ENCODE measurements around the gene SIGLEC12.
A peak's percentile ranks its signal among the peaks of the same experiment; 100 is the strongest.

Gene SIGLEC12

DNA sequence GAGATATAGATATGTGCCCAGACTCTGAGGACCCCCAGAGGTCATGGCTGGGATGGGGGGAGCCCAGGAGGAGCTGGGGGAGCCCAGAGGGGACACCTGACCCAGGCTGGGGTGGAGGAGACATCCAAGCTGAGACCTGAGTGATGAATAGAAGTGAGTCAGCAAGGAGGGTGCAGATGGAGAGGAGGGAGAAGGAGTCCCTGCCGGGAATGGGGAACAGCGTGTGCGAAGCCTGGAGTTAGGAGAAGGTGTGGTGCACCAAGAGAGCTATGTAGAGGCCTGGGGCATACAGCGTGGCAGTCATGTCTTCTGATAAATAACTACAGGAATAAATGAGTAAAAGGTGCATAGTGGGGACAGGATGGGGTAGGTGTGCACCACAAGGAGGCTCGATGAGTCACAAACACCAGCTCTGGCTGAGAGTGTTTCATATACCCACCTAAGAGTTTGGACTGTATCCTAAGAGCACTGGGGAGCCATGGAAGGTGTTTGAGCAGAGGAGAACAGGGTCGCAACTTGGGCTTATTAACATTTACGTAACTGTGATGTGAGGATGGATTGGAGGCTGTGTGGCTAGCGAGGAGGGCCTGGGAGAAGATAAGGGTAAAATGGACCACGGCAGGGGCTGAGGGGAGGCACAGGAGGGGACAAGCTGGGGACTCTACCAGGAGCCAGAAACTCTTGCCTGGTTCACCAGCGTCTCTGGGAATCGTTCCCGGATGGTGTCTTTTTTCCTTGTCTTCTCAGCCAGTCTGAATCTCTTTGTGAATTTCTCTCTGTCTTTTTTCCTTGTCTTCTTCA, 21.9 kb downstream of the SIGLEC12 start:
- no peak overlapping the region for H3K27ac ChIP-seq (ENCODE audit: low read length)
- no peak for DNase-seq (ENCODE audit: low read depth, low spot score)
- WGBS (ENCODE audit: insufficient coverage, insufficient read length), result no CpG with 5 or more reads among the region's 12 CpGs
- no peaks in the 10 kb centered on the region for H3K9me3 ChIP-seq (ENCODE audit: control insufficient read depth, insufficient read depth, low read length)
- H3K4me1 ChIP-seq (ENCODE audit: control insufficient read depth, insufficient read depth, low read length), result no peaks in the 10 kb centered on the region
- no peak overlapping the region for H3K4me3 ChIP-seq (ENCODE audit: low read length)
- H3K27me3 ChIP-seq (ENCODE audit: control insufficient read depth, insufficient read depth, low read length), result no peaks in the 10 kb centered on the region
- H3K36me3 ChIP-seq (ENCODE audit: control insufficient read depth, insufficient read depth, low read length), result no peaks in the 10 kb centered on the region

DNA sequence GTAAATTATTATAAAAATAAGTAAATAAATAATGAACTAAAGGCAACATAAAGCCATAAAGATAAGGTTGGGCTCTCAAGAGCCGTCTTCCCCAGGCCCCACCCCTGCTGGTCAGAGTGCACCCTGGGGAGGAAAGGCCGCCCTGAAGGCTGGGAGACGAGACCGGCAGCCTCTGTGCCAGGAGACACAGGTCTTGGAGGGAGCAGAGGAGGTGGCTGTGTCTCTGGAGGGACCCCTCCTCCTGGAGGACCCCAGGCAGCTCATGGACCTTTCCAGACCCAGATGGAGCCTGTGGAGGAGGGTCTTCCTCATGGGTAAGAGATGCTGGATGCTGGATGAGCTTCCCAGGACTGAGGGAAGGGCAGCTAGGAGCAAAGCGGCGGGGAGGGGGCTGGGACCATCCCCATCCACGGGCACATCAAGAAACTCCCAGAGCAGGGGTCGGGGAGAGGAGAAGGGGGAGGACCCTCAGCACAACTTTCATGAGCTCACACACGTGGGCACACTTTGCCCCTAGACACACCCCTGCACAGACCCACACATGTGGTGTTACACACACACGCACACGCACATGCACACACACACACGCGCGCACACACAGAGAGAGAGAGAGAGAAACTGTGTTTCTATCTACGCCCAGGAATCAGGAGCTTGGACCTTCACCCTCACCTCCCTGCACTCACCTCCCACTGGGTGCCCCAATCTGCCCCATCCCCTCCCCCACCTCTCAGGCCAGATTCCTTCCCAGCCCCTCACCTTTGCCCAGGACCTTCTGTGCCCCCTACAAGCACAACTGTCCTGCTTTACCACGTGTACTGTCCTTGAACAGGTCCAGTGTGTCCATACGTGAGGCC, 23.0 kb downstream of the SIGLEC12 start, which contains the start of gene CEACAM18:
TSS of gene CEACAM18 (plus strand) at position 159 of the 854 bp plus-strand sequence.
- no CpG with 5 or more reads among the region's 17 CpGs for whole genome bisulfite sequencing (ENCODE audit: insufficient coverage, insufficient read length)
- DNase-seq (ENCODE audit: low read depth, low spot score), result no peak
- Histone ChIP-seq H3K27ac (ENCODE audit: low read length) (no peak within 1 kb of the TSS), H3K9me3 (ENCODE audit: control insufficient read depth, insufficient read depth, low read length) (no peaks in the 10 kb centered on the region), H3K4me1 (ENCODE audit: control insufficient read depth, insufficient read depth, low read length) (no peaks in the 10 kb centered on the region), H3K4me3 (ENCODE audit: low read length) (no peak within 1 kb of the TSS), H3K27me3 (ENCODE audit: control insufficient read depth, insufficient read depth, low read length) (no peaks in the 10 kb centered on the region), H3K36me3 (ENCODE audit: control insufficient read depth, insufficient read depth, low read length) (no peaks in the 10 kb centered on the region)

- Histone ChIP-seq H3K27ac (ENCODE audit: low read length) (no peak overlapping the region), H3K4me1 (ENCODE audit: control insufficient read depth, insufficient read depth, low read length) (no peaks in the 10 kb centered on the region), H3K27me3 (ENCODE audit: control insufficient read depth, insufficient read depth, low read length) (no peaks in the 10 kb centered on the region), H3K4me3 (ENCODE audit: low read length) (no peak overlapping the region), H3K36me3 (ENCODE audit: control insufficient read depth, insufficient read depth, low read length) (no peaks in the 10 kb centered on the region), H3K9me3 (ENCODE audit: control insufficient read depth, insufficient read depth, low read length) (no peaks in the 10 kb centered on the region)
- no peak for DNase-seq (ENCODE audit: low read depth, low spot score)
- no CpG with 5 or more reads among the region's 5 CpGs for WGBS (ENCODE audit: insufficient coverage, insufficient read length)
Measured at GRCh38 chr19:51477344-51477743, 24.3 kb downstream of the SIGLEC12 start.

DNA sequence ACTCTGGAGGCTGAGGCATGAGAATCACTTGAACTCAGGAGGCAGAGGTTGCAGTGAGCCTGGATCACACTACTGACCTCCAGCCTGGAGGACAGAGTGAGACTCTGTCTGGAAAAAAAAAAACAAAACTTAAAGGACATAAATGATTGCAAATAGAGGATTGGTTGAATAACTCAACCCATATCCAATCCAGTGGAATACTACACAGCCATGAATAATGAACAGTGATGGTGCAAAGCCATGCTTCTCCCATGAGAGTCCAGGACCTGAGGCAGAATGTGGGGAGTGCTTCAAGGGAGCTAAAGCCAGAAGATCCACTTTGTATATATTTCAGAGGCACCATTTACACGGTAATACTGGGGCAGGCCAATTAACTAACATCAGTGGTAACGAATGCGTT, 25.4 kb downstream of the SIGLEC12 start:
- no peak overlapping the region for H3K27ac ChIP-seq (ENCODE audit: low read length)
- no CpG with 5 or more reads among the region's 3 CpGs for WGBS (ENCODE audit: insufficient coverage, insufficient read length)
- no peaks in the 10 kb centered on the region for H3K9me3 ChIP-seq (ENCODE audit: control insufficient read depth, insufficient read depth, low read length)
- no peaks in the 10 kb centered on the region for H3K4me1 ChIP-seq (ENCODE audit: control insufficient read depth, insufficient read depth, low read length)
- no peaks in the 10 kb centered on the region for H3K36me3 ChIP-seq (ENCODE audit: control insufficient read depth, insufficient read depth, low read length)
- no peak for DNase-seq (ENCODE audit: low read depth, low spot score)
- no peak overlapping the region for H3K4me3 ChIP-seq (ENCODE audit: low read length)
- H3K27me3 ChIP-seq (ENCODE audit: control insufficient read depth, insufficient read depth, low read length), result no peaks in the 10 kb centered on the region

DNA sequence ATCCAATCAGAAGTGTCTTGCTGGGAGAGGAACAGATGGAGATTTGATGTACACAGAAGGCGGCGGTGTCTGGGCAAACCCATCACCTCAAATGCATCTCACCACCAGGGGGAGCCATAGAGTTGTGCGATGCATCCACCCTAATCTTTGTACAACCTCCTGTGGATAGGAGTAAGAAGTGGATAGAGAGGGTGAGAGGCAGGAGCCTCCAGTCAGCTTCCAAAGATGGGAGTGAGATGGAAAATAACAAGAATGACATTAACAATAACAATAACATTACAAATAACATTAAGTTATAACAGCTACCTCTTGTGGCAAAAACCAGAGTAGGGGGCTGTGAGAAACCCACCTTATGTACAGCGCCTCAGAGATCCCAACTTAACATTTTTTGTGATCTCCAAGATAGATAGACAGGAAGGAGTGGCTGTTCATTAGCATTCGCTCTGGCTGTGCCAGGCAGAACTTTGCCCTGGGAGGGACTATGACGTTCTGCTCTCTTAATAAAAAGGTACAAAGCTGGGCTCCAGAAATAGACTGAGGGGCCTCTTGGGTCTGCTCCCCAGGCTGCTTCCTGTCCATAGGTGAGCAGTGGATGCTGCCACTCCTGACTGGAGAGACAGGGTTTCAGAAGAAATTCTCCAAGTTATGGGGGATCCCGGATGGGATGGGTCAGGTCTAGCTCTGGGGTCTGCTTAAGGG, 28.4 kb downstream of the SIGLEC12 start:
- Histone ChIP-seq H3K36me3 (ENCODE audit: control insufficient read depth, insufficient read depth, low read length) (no peaks in the 10 kb centered on the region), H3K27ac (ENCODE audit: low read length) (no peak overlapping the region), H3K4me3 (ENCODE audit: low read length) (no peak overlapping the region), H3K27me3 (ENCODE audit: control insufficient read depth, insufficient read depth, low read length) (no peaks in the 10 kb centered on the region), H3K9me3 (ENCODE audit: control insufficient read depth, insufficient read depth, low read length) (no peaks in the 10 kb centered on the region), H3K4me1 (ENCODE audit: control insufficient read depth, insufficient read depth, low read length) (no peaks in the 10 kb centered on the region)
- WGBS (ENCODE audit: insufficient coverage, insufficient read length), result no CpG with 5 or more reads among the region's 7 CpGs
- peak; percentile 61 for DNase-seq (ENCODE audit: low read depth, low spot score)

GRCh38 chr19:51472607-51473006, 29.0 kb downstream of the SIGLEC12 start:
- Histone ChIP-seq H3K4me3 (ENCODE audit: low read length) (no peak overlapping the region), H3K27me3 (ENCODE audit: control insufficient read depth, insufficient read depth, low read length) (no peaks in the 10 kb centered on the region), H3K27ac (ENCODE audit: low read length) (no peak overlapping the region), H3K9me3 (ENCODE audit: control insufficient read depth, insufficient read depth, low read length) (no peaks in the 10 kb centered on the region), H3K36me3 (ENCODE audit: control insufficient read depth, insufficient read depth, low read length) (no peaks in the 10 kb centered on the region), H3K4me1 (ENCODE audit: control insufficient read depth, insufficient read depth, low read length) (no peaks in the 10 kb centered on the region)
- WGBS (ENCODE audit: insufficient coverage, insufficient read length), result no CpG with 5 or more reads among the region's 4 CpGs
- no peak for DNase-seq (ENCODE audit: low read depth, low spot score)

GRCh38 chr19:51471527-51471926, 30.1 kb downstream of the SIGLEC12 start:
- H3K27ac ChIP-seq (ENCODE audit: low read length), result no peak overlapping the region
- no peaks in the 10 kb centered on the region for H3K36me3 ChIP-seq (ENCODE audit: control insufficient read depth, insufficient read depth, low read length)
- no peak overlapping the region for H3K4me3 ChIP-seq (ENCODE audit: low read length)
- H3K4me1 ChIP-seq (ENCODE audit: control insufficient read depth, insufficient read depth, low read length), result no peaks in the 10 kb centered on the region
- WGBS (ENCODE audit: insufficient coverage, insufficient read length), result no CpG with 5 or more reads among the region's 1 CpG
- H3K27me3 ChIP-seq (ENCODE audit: control insufficient read depth, insufficient read depth, low read length), result no peaks in the 10 kb centered on the region
- no peaks in the 10 kb centered on the region for H3K9me3 ChIP-seq (ENCODE audit: control insufficient read depth, insufficient read depth, low read length)
- DNase-seq (ENCODE audit: low read depth, low spot score), result no peak

GRCh38 chr19:51470966-51471365, 30.6 kb downstream of the SIGLEC12 start:
- no CpG with 5 or more reads among the region's 9 CpGs for WGBS (ENCODE audit: insufficient coverage, insufficient read length)
- Histone ChIP-seq H3K4me3 (ENCODE audit: low read length) (no peak overlapping the region), H3K9me3 (ENCODE audit: control insufficient read depth, insufficient read depth, low read length) (no peaks in the 10 kb centered on the region), H3K27ac (ENCODE audit: low read length) (no peak overlapping the region), H3K4me1 (ENCODE audit: control insufficient read depth, insufficient read depth, low read length) (no peaks in the 10 kb centered on the region), H3K27me3 (ENCODE audit: control insufficient read depth, insufficient read depth, low read length) (no peaks in the 10 kb centered on the region), H3K36me3 (ENCODE audit: control insufficient read depth, insufficient read depth, low read length) (no peaks in the 10 kb centered on the region)
- no peak for DNase-seq (ENCODE audit: low read depth, low spot score)

DNA sequence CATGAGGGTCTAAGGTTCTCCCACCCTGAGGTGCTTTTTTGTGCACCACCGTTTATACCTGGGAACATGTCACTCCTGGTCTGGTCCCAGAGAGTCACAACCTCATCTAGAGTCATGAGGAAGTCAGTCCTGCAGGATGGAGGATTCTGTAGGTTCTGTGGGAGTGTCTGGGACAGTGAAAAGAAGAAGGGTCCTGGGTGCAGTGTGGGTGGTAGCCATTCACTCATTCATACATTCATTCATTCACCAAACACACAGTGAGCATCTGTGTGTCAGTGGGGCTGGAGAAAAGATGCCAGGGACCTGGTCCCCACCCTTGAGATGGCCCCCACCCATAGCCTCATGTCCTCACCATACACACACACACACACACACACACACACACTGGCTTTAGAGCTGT, 32.0 kb downstream of the SIGLEC12 start:
- DNase-seq (ENCODE audit: low read depth, low spot score), result no peak
- Histone ChIP-seq H3K9me3 (ENCODE audit: control insufficient read depth, insufficient read depth, low read length) (no peaks in the 10 kb centered on the region), H3K27me3 (ENCODE audit: control insufficient read depth, insufficient read depth, low read length) (no peaks in the 10 kb centered on the region), H3K4me1 (ENCODE audit: control insufficient read depth, insufficient read depth, low read length) (no peaks in the 10 kb centered on the region), H3K27ac (ENCODE audit: low read length) (no peak overlapping the region), H3K4me3 (ENCODE audit: low read length) (no peak overlapping the region), H3K36me3 (ENCODE audit: control insufficient read depth, insufficient read depth, low read length) (no peaks in the 10 kb centered on the region)
- WGBS (ENCODE audit: insufficient coverage, insufficient read length), result no CpG with 5 or more reads among the region's 1 CpG

GRCh38 chr19:51469162-51469561, 32.4 kb downstream of the SIGLEC12 start:
- no peak overlapping the region for H3K4me3 ChIP-seq (ENCODE audit: low read length)
- no peaks in the 10 kb centered on the region for H3K9me3 ChIP-seq (ENCODE audit: control insufficient read depth, insufficient read depth, low read length)
- WGBS (ENCODE audit: insufficient coverage, insufficient read length), result no CpG with 5 or more reads among the region's 4 CpGs
- no peaks in the 10 kb centered on the region for H3K27me3 ChIP-seq (ENCODE audit: control insufficient read depth, insufficient read depth, low read length)
- H3K36me3 ChIP-seq (ENCODE audit: control insufficient read depth, insufficient read depth, low read length), result no peaks in the 10 kb centered on the region
- no peak overlapping the region for H3K27ac ChIP-seq (ENCODE audit: low read length)
- H3K4me1 ChIP-seq (ENCODE audit: control insufficient read depth, insufficient read depth, low read length), result no peaks in the 10 kb centered on the region
- no peak for DNase-seq (ENCODE audit: low read depth, low spot score)

Measured in iPS DF 6.9 (cell line).